Measurements from ENCODE around the gene PLPP4.

Gene PLPP4

GRCh38 chr10:120553911-120554310 lies 96.9 kb downstream of the PLPP4 start:
- no peak for TF ChIP-seq ZFX (IDR thresholded peaks at IDR 0.05; ENCODE audit: borderline replicate concordance)
- no peak for TF ChIP-seq CTCF (IDR thresholded peaks at IDR 0.05)
- no peak overlapping the region for H3K27ac ChIP-seq

- H3K27ac ChIP-seq, result no peak overlapping the region
- TF ChIP-seq CTCF (IDR thresholded peaks at IDR 0.05) (no peak), ZFX (IDR thresholded peaks at IDR 0.05; ENCODE audit: borderline replicate concordance) (no peak)
These were observed 98.4 kb downstream of the PLPP4 start for GRCh38 chr10:120555436-120555835.

- TF ChIP-seq ZFX (IDR thresholded peaks at IDR 0.05; ENCODE audit: borderline replicate concordance), result no peak
- TF ChIP-seq CTCF (IDR thresholded peaks at IDR 0.05), result no peak
- no peak overlapping the region for H3K27ac ChIP-seq
These were observed 99.0 kb downstream of the PLPP4 start for GRCh38 chr10:120555842-120556532.

GRCh38 chr10:120557311-120557710 lies 100.3 kb downstream of the PLPP4 start:
- no peak overlapping the region for H3K27ac ChIP-seq
- TF ChIP-seq ZFX (IDR thresholded peaks at IDR 0.05; ENCODE audit: borderline replicate concordance) (no peak), CTCF (IDR thresholded peaks at IDR 0.05) (no peak)

GRCh38 chr10:120559800-120560199 lies 102.8 kb downstream of the PLPP4 start:
- TF ChIP-seq CTCF (IDR thresholded peaks at IDR 0.05), result no peak
- no peak for TF ChIP-seq ZFX (IDR thresholded peaks at IDR 0.05; ENCODE audit: borderline replicate concordance)
- no peak overlapping the region for H3K27ac ChIP-seq

GRCh38 chr10:120562956-120563355 lies 105.9 kb downstream of the PLPP4 start:
- no peak for TF ChIP-seq ZFX (IDR thresholded peaks at IDR 0.05; ENCODE audit: borderline replicate concordance)
- no peak for TF ChIP-seq CTCF (IDR thresholded peaks at IDR 0.05)
- no peak overlapping the region for H3K27ac ChIP-seq

GRCh38 chr10:120570418-120570817 lies 113.4 kb downstream of the PLPP4 start:
- H3K27ac ChIP-seq, result no peak overlapping the region
- TF ChIP-seq ZFX (IDR thresholded peaks at IDR 0.05; ENCODE audit: borderline replicate concordance), result no peak
- TF ChIP-seq CTCF (IDR thresholded peaks at IDR 0.05), result no peak
